ENCODE data around the gene PZP. TPM values are rescaled to one million over a fixed set of nuclear protein-coding genes. Genes with fewer than 3 reads are reported as not detected.
"Not testable (repeated sequence)": the region's sequence is repeated elsewhere in the genome, so short reads cannot be mapped to it uniquely, and the experiment has no call there.

The PZP gene
- total RNA-seq, 1 donor from 2014 or later = not detected

DNA sequence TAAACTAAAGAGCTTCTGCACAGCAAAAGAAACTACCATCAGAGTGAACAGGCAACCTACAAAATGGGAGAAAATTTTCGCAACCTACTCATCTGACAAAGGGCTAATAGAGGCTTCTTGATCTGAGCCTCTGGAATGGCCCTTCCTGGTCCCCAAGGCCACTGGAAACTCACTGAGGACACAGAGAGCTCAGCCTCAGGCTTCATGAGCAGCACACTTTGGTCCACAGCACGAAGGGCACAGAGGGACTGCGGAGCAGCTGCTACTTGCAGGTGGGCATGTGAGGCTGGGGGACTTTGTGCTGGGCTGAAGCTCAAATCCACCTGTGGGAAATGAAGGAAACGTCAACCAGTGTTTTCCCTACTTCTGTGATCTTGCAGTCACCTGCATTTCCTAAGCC is 27.4 kb downstream of the PZP start:
- DNase-seq = no peak

DNA sequence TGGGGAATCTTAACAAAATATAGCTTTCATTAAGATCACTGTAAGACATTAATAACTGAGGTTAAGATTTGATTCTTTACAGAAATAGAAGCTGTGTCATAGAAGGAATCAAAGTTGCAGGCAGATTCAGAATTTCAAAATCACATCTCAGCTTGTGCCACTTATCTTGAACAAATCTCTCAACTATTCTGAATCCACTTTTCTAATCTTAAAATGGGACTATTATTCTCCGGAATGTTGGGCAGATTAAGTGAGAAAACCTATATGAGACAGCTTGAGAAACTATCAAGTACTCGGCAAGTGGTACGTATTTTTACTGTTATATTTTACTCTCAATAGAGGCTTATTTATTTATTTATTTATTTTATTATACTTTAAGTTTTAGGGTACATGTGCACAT is 28.4 kb downstream of the PZP start:
- no peak for DNase-seq

DNA sequence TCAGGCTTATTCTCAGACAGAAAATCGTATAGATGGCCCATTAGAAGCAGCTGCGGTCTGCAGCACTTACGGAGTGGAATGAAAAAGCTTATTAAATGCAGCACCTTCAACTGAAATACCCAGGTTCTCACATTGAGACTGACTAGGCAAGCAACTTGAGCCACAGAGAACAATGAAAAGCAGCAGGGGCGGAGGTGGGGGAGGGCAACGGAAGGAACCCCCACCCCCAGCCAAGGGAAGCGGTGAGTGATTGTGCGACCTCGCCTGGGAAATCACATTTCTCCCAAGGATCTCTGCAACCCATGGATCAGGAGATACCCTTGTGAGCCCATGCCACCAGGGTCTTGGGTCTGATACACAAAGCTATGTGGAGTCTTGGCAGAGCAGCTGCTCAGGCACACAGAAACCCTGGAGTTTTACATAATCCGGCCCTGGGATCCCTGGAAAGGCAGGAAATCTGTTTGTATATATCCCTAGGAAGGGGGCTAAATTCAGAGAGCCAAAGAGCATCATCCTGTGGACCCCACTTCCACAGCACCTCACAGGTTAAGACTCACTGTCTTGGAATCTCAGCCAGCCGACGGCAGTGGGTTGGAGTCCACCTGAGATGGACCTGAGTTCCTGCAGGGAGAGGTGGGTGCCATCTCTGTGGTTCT is 38.1 kb downstream of the PZP start:
- peak; percentile 3 for DNase-seq

DNA sequence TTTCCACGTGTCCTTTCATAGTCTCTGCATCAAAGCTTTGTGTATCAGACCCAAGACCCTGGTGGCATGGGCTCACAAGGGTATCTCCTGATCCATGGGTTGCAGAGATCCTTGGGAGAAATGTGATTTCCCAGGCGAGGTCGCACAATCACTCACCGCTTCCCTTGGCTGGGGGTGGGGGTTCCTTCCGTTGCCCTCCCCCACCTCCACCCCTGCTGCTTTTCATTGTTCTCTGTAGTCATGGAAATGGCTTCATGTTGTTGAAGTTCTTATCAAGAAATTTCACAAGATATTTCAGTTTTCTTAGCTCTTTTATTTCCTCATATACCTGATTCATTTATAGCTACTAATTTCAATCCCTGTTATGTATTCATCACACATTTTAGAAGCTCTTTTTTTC is 40.9 kb downstream of the PZP start:
- DNase-seq = not testable (repeated sequence)

DNA sequence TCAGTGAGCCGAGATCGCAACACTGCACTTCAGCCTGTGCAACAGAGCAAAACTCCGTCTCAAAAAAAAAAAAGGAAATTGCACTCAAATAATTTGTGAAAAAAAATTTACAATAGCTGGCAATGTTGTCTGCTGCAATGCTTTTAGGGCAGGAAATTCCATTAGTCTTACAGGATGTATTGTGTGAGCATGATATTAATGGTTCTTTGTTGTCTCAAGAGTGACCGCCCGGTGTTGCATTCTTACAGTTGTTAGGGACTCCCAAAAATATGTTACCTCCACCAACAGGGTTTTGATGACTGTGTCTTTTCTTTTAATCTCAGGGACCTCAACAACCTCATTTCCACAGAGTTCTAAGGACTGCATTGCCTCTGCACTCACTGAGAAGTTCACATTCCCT is 44.8 kb downstream of the PZP start:
- DNase-seq = no peak

DNA sequence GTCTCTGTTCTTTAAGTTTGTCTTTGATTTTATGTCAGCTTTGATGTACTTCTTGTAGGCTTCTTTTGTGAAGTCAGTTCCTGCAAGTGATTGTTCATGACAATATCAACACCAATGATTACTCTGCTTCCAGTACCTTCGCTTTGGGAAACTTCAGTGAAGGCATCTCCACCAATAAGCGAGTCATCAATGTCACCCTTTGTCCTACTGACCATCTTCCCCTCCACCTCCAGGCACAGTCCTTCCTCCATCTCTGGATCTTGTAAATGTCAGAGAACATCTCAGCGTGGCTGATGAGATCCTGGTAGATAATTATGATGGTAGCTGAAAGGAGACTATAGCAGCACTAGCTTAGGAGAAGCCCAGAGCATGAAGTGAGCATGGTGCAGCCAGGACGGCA is 52.1 kb downstream of the PZP start:
- no peak for DNase-seq

DNA sequence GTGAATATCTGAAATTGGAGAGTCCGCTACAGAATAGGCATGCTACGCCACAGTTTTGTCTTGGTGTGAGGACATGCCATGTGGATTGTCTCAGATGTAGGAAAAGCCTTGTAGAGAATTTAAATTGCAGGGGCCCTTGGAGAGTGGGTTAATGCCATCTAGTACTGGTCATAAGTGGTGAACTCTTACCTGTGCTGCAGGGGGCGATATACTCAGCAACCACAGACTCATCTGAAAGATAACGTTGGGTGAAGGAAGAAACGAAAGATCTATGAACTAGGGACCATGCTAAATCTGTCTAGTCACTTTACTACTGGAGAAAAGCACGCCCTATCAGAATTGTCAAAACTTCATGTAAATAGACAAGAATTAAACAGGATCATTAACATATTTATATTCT is 58.8 kb downstream of the PZP start:
- DNase-seq = no peak

DNA sequence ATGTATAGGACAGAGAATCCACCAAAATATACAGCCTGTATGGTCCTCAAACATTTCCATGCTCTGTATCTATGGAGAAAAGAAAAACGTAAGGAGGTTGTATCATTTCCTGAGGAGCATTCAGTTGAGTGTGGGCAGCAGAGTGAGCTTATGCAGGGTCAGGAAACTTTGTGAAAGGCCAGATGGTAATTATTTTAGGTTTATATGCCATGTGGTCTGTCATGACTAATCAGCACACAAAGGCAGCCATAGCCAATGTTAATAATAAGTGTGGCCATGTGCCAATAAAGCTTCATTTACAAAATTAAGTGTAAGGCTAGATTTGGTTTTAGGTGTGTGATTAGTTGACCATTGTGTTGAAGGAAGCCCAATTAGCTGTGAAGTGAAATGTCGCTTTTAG is 59.3 kb downstream of the PZP start:
- no peak for DNase-seq

DNA sequence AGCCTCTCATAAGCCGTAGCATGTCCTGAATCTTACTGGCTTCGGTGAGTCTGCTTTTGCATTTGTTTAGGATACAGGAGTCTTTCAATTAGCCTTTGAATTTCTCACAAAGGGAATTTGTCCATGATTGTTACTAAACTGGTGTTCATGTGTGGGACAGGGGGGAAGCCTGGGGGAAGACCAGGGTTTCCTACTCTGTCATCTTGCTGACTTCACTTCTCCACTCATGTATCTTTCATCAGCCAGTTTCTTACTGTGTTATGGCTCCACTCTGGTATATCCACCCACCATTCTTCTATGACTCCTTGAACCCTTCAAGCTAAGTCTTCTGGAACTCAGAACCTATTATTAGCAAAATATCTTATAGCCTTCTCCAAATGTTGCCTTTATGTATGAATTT is 60.7 kb downstream of the PZP start:
- no peak for DNase-seq

DNA sequence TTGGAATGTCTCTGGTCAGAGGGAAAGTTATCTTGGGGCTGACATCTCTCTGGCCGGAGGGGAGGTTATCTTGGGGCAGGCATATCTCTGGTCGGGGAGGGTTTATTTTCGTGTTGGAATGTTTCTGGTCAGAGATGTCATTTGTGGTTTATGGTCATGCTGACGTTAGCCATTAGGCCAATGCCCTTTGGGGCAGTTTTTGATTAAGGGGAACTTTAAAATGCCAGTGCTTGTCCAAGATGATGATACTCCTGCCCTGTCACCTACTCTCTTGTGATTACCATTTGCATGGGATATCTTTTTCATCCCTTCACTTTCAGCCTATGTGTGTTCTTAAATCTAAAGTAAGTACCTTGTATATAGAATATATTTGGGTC is 63.5 kb downstream of the PZP start:
- DNase-seq = no peak

DNA sequence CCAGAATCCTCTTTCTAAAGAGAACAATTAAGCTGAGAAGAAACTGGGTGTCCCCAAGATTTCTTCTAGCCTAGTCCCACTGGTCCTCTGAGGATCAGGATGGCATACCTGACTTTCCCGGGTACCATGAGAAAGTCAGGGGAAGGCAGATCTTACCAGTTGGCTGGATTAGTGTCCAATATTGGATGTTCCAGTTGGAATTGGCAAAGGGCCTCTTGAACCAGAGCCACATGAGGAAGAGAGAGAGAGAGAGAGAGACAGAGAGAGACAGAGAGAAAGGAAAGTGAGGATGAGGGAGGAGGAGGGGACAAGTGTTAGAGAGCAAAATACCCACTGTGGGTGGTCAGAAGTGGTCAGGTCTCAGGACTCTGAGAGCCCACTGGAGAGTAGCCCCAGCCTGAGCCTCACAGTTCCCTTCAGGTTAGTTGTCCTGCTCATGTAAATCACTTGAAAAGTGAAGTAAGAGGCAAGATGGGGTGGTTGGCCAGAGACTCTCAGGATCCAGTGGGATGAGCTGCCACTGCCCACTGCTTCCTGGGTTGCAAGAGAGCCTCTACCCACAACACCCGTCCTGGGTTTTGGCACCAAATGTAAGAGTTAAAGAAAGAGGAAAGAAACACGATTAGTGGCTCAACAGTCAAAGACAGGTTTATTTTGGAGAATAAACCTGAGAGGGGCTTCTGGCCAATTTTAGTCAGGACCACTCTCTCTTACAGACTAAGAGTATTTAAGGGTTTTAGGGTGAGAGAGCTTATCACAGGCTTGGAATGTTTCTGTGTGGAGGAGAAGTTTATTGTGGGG is 64.1 kb downstream of the PZP start:
- no peak for DNase-seq

DNA sequence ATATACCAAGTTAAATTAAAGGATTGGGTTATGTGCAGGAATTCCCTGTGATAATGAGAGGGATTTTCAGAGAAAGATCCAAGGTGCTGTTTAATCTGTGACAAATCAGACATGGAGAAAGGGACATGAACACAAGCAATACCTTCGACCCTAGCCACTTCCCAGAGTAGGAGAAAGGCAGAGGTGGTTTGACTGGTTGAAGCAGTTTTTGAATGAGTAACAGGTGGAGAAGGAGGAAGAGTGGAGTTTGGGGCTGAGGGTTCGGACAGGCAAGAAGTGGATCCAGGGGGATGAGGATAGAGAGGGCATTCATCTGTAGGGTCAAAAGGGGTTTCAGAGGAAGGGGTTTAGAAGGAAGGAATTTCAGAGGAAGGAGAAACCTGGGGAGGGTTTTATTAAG is 65.1 kb downstream of the PZP start:
- DNase-seq = no peak

DNA sequence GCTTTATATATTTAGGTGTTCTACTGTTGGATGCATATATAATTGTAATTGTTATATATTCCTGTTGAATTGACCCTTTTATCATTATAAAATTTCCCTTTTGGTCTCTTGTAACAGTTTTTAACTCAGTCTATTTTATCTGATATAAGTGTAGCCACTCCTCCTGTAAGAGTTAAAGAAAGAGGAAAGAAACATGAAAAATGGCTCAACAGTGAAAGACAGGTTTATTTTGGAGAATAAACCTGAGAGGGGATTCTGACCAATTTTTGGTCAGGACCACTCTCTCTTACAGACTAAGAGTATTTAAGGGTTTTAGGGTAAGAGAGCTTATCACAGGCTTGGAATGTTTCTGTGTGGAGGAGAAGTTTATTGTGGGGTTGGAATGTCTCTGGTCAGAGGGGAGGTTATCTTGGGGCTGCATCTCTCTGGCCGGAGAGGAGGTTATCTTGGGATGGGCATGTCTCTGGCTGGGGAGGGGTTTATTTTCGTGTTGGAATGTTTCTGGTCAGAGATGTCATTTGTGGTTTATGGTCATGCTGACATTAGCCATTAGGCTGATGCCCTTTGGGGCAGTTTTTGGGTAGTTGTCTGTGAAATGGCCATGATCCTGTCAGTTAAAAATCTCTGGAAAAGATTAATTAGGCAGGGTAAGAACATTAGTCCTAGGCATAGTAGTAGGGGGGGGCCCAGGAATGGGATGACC is 68.5 kb downstream of the PZP start:
- not testable (repeated sequence) for DNase-seq

DNA sequence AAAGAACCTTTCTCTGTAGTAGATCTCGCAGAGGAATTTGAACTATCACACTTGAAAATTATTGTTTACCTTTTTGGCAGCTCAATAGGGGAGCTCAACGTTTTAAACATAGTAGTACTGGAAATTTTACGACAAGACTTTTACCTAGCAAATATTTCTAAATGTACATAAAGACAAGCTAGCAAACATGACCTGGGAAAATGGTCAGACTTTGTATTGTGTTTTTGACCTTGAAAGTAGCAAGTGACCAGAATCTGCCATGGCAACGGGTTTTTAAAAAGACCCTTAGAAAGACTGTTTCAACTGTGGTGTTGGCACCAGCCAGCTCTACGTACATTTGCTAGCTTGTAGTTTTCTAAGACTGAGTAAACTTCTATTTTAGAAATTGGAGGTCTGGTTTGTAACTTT is 72.3 kb downstream of the PZP start:
- no peak for DNase-seq

DNA sequence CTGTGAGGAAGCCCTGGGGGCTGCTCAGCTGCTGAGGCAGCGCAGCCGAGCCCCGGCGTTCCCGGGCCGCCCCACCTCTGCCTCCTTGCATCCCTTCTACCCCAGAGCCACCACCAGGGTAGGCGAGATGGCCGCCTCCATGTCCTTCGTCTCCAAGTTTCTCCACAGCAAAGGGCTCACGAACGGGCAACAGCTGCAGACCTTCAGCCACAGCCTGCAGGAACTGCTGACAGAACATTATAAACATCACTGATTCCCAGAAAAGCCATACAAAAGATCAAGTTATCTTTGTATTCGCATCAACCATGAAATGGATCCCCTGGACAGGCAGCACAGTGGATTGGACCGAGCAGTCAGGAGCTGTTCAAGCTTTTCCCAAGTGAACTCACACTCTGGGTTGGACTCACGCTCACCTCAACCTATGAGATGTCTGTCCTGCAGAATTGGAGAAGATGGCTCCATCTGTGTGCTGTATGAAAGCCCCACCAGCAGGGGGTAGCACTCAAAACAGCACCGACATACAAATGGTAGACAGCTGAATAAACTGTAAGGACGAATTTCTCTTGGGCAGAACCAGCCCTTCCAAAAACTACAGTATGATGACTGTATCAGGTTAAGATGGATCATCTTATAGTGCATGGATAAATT is 73.1 kb downstream of the PZP start:
- DNase-seq = peak; percentile 72

DNA sequence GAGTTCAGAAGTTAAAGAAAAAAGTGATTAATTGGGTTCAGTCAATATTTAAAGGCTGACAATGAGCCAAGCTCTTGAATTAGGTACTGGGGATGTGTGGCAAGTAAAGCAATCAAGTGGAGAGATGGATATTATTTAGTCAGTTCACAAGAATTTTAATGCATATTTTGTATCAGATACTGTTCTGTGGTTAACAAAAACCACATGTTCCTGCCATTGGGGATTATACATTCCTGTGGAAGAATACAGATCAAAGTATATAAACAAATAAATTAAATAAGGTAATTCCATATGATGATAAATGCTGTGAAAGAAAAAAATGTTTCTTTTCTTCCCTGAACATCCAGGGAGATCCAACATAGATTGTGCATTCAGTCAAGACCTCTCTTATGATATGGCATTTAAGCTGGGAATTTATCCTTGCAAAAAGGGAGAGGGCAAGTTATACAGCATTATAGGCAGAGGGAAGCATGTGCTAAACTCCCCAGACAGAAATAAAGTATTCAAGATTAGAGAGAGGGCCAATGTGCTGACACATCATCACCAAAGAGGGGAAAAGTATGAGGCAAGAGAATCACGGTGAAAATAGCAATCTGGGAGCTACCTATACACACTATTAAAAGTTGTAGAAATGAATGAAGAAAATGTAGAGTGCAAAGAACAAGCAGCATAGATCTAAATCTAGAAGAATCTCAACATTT is 74.8 kb downstream of the PZP start:
- no peak for DNase-seq

DNA sequence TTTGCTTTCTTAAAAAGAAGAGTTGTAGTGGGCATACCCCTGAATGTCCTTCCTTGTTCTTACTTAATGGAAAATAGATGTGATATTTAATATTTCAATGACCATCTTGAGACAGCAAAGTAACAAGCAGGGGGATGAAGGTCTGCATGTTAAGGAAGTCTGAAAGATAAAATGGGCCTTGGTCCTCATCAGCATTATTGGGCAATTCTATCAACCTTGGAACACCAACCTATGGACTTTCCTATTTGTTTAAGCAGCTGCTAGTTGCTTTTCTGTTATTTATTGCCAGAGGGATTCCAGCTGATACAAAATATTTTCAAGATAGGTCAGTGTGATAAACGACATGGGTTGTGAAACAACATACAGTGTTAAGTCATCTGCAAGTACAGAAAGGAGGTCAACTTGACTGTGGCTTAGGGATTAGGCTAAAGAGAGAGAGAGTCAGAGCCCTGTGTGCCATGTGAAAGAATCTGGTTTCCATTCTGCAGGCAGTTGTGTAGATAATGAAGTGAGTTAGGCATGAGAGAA is 76.1 kb downstream of the PZP start:
- DNase-seq = no peak

DNA sequence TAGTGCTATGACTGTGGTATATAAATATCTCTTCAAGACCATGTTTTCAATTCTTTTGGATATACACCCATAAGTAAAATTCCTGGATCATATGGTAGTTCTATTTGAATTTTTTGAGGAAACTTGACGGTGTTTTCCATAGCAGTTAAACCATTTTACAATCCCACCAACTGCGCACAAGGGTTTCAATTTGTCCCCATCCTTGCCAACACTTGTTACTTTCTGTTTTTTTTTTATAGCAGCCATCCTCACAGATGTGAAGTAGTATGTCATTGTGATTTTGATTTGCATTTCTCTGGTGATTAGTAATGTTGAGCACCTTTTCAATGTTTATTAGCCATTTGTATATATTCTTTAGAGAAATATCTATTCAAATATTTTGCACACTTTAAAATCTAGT is 78.0 kb downstream of the PZP start:
- DNase-seq = no peak

DNA sequence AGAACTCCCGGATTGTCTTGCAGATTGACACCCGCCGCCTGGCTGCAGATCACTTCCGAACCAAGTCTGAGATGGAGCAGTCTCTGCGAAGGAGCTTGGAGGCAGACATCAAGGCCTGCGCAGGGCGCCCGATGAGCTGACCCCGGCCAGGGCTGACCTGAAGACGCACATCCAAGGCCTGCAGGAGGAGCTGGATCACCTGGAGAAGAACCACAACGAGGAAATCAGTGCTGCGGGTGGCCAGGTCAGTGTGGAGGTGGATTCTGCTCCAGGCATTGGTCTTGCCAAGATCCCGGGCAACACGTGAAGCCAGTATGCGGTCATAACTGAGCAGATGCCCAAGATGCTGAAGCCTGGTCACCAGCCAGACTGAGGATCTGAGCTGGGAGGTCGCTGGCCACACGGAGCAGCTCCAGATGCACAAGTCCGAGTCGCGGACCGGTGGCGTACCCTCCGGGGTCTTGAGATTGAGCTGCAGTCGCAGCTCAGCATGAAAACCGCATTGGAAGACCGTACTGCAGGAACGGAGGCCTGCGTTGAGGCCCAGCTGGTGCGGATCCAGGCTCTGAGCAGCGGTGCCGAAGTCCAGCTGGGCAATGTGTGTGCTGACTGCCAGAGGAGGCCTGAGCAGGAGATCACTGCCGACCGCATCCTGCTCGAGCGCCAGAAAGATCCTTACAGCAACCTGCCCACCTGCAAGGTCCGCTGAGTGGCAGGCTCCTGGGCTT is 80.1 kb downstream of the PZP start:
- no peak for DNase-seq

DNA sequence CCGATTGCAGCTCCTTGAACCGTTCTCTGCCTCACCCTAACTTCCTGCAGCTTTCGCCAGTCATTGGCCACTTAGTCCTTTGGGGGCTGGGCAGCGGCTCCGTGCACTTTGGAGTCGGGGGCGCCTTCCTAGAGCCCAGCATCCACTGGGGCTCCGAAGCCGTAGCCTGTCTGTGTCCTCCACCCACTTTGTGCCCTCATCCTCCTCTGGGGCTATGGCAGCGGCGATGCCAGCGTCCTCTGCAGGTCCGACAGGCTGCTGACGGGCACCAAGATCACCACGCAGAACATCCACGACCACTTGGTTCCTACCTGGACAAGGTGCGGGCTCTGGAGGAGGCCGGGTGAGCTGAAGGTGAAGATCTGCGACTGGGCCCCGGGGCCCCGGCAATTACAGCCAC is 80.7 kb downstream of the PZP start:
- no peak for DNase-seq

DNA sequence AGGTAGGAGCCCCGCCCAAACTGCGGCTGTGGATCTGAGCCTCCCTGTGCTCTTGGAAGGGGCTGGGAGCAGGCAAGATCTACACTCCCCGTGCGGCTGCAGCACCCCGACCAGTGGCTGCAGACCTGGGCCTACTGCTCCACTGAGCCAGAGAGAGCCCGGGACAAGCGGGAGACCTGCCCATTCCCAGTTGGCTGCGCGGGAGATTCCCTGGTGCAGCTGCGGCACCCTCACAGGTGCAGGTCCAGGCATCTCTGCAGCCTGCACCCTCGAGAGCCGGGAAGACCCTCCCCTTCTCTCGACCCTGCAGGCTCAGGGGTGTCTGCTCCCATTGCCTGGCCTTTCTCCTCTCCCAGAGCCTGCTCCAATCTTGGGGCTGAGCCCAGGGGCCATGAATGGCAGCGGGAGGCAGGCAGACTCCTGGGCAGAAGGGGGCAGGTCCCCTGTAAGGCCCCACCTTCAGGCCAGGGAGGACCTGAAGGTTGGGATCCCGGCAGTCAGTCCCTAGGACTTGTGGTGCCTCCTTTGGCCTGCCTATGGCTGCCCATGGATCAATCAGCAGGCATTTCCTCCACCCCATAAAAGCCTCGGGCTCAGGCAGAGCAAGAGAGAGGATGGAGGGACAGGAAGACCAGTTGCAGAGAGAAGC is 83.7 kb downstream of the PZP start:
- no peak for DNase-seq
